HG02885 (cell line): ENCODE data around the gene TNFRSF11A.

Source experiments
- ATAC-seq: cut with Tn5 transposase; IDR thresholded peaks from one replicate; pipeline ENCODE4 v1.9.1; 2021; ENCODE audit warnings: mild to moderate bottlenecking; ENCODE audit not compliant: unreplicated experiment, poor library complexity

TNFRSF11A gene

GRCh38 chr18:62324917-62325805 is at the start of gene TNFRSF11A:
Gene TNFRSF11A (plus strand): TSS chr18:62325310. CDS start chr18:62325353, 43 bp downstream.
- ATAC-seq: peak; percentile 75

DNA sequence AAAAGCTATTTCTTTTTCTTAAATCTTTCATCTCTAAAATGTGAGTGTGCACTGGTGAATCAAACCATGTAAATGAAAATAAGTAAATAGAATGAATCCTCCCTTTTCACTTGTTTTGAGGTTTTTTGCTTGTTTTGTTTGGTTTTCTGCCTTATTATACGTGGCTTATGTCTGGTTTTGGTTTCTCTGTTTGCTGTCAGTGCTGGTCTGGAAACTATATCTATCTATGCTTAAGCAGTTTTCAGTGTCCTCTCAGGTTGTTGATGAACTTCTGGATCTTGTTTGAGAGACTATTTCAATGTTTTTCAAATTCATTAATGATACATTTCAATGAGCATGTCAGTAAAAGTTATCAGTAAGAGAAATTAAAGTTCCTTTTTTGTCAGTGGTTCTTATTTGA is 48.1 kb upstream of the TNFRSF11A start:
- ATAC-seq: no peak

- no peak for ATAC-seq
Observed at GRCh38 chr18:62279561-62279960, 45.5 kb upstream of the TNFRSF11A start.

DNA sequence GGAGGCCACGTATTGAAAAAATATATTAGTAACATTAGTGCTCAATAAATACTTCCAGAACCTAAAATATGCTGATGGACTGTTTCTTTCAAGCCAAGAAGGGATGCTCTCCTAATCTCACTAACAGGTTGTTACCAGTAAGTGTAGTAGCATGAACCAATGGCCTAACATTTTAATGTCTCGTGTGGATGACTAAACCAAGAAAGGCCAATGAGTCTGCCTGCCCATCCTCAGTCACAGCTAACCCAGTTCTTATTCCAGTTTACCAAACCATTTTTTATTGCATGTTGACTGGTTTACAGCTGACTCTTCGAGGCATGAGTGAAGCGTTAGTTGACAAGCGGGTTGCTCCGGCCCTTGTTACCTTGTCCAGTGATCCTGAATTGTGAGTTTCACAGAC is 45.1 kb upstream of the TNFRSF11A start:
- no peak for ATAC-seq

- ATAC-seq: no peak
Observed at GRCh38 chr18:62280786-62281185, 44.3 kb upstream of the TNFRSF11A start.

DNA sequence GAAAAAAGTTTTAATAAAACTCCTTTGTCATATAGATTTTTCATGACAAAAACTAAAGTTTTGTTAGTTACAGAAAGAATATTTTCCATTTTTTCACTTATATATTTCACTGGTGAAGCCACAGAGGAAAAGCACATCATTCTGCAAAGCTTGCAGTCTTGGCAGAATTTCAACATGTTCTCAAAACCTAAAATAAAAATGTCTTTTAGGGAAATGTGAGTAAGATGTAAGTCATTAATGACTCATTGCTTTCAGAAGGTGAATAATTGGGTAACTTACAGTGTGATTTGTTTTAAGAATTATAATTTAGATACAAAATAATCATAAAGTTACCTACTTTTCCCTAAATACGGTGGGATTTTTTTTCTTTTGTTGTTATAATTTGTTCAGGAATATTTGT is 43.4 kb upstream of the TNFRSF11A start:
- peak; percentile 46 for ATAC-seq

GRCh38 chr18:62282188-62282629 is 42.9 kb upstream of the TNFRSF11A start:
- ATAC-seq: no peak

- ATAC-seq: no peak
Observed at GRCh38 chr18:62284637-62285036, 40.5 kb upstream of the TNFRSF11A start.

- ATAC-seq: no peak
Observed at GRCh38 chr18:62285281-62285680, 39.8 kb upstream of the TNFRSF11A start.

DNA sequence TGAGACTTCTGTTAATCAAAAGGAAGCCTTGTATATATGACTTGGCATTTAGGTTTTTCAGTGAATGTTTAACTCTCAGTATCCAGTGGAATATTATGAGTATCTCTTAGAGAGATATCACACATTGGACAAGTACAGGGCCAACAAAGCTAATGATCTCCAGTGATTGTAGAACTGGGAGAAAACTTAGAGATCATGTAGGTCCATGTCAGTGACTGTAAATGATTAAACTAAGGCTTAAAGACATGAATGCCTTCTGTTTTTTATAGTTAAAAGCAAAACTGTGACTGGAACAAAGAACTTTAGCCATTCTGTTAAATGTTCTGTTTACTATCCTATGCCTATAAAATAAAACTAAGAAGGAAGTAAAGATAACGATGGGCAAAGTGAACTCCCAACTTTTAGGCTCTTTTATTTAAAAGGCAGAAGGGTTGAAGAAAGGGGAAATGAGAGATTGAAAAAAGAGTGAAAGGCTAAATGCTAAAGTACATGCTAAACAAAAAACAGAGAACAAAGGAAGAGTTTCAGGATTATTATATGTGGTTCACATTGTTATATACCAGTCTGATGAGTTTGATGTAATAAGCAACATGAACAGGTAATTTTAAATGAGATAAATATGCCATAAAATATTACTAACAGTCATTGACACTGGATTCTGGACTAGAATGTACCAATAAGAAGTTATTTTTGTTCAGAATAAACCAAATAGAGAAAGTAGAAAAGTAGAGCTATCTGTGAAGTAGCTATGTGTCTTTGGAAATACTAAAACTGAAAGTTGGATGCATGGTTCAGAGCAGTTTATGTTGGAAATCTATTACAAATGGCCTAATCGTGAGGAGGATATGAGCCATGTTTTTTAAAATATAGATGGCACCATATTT is 37.1 kb upstream of the TNFRSF11A start:
- peak; percentile 34 for ATAC-seq

GRCh38 chr18:62288665-62289008 is 36.5 kb upstream of the TNFRSF11A start:
- peak; percentile 78 for ATAC-seq

GRCh38 chr18:62289047-62289446 is 36.1 kb upstream of the TNFRSF11A start:
- ATAC-seq: peak; percentile 75

DNA sequence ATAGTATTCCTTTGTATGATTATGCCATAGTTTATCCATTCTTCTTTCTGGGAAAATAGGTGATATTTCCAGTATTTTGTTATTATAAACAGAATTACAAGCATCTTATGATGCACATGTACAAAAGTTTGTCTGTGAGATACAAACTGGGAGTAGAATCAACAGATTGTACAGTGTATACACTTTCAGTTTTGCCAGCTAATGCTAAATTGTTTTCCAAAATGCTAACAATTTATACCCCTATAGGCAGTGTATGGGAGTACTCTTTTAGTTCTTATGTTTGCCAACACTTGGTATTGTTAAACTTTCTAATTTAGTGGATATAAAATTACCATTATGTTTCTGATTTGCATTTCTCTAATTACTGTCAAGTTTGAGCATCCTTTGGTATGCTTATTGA is 31.0 kb upstream of the TNFRSF11A start:
- no peak for ATAC-seq

- ATAC-seq: no peak
Observed at GRCh38 chr18:62300359-62300963, 24.6 kb upstream of the TNFRSF11A start.

- ATAC-seq: no peak
Observed at GRCh38 chr18:62301322-62301721, 23.8 kb upstream of the TNFRSF11A start.

DNA sequence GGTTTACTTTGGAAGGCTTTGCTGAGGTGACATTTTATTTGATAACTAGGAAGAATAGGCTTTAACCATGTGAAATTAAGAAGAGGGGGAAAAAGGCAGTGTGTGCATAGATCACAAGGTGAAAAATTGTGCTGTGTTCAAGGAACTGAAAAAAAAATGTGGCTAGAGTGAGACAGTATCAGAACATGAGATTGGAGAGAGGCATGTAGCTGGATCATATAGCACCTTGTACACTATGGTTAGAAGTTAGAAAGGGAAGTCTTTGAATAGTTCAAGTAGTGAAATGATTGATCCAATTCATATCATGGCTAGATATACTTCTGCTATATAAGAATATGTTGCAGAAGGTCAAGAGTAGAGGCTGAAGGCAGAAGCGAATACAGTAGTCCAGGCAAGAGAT is 12.3 kb upstream of the TNFRSF11A start:
- ATAC-seq: no peak

DNA sequence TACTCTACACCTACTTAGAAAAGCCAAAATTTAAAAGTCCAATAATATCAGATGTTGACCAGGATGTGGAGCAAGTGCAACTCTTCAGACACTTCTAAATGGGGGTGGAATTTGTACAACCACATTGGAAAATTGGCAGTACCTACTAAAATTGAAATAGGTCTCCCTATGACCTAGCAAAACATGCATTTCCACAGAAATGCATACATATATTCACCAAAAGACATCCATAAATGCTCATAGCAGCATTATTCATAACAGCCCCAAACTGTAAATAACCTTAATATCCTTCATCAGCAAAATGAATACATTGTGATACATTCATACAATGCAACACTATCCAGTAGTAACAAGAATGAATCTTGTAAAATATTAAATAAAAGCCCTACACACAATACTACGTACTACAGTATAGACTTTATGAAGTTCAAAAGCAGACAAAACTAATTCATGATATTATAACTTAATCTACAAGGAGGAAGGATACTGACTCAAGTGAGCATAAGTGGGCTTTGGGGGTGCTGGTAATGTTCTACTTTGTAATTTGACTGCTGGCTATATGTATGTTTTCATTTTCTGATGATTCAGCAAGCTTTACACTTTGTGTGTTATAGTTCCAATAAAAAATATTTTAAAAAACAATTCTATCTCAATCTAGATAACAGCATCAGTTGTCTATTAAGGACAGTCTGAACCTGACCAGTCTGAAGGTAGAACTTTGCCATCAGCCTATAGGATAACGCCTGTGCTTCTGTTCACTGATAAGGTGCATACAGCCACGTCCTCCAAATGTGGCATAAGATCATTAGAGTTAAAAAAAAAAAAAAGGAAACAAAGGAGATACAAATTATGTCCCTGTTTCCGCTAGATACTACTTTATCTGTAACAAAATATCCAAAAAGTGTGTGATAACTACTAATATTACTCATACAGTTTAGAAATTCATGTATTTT is 6.6 kb upstream of the TNFRSF11A start:
- no peak for ATAC-seq

GRCh38 chr18:62321201-62321600 is 3.9 kb upstream of the TNFRSF11A start:
- no peak for ATAC-seq

- no peak for ATAC-seq
Observed at GRCh38 chr18:62323483-62324180, 1.5 kb upstream of the TNFRSF11A start.
